ENCODE results near the gene ATF6B.

ATF6B gene

GRCh38 chr6:32081168-32081990 lies 46.7 kb downstream of the ATF6B start:
- no peak overlapping the region for H2AFZ ChIP-seq (ENCODE audit: low read length)
- H3K4me3 ChIP-seq (ENCODE audit: low read length, poor library complexity, severe bottlenecking): no peak overlapping the region
- no peaks in the 10 kb centered on the region for H3K4me1 ChIP-seq (ENCODE audit: insufficient read depth, low read length, poor library complexity, severe bottlenecking)
- TF ChIP-seq EZH2phosphoT487 (IDR thresholded peaks at IDR 0.05; ENCODE audit: borderline replicate concordance) (no peak), CTCF (conservative IDR thresholded peaks at IDR 0.05; ENCODE audit: low read length) (no peak)
- no peaks in the 10 kb centered on the region for H3K36me3 ChIP-seq (ENCODE audit: insufficient read depth, low read length)
- no peaks in the 10 kb centered on the region for H3K79me2 ChIP-seq (ENCODE audit: insufficient read depth, low read length)
- H3K9ac ChIP-seq (ENCODE audit: low read depth, low read length, poor library complexity, severe bottlenecking): no peak overlapping the region
- no peaks in the 10 kb centered on the region for H3K27me3 ChIP-seq (ENCODE audit: insufficient read depth, low read length, poor library complexity, severe bottlenecking)
- H3F3A ChIP-seq (ENCODE audit: low read depth): no peaks in the 10 kb centered on the region
- no peaks in the 10 kb centered on the region for H4K20me1 ChIP-seq (ENCODE audit: insufficient read depth, low read length, poor library complexity, severe bottlenecking)
- no peaks in the 10 kb centered on the region for H3K9me3 ChIP-seq (ENCODE audit: insufficient read depth, low read depth, low read length)
- no peaks in the 10 kb centered on the region for H3K9me2 ChIP-seq (replicated peaks; ENCODE audit: low read depth, low read length)
- no peak overlapping the region for H3K4me2 ChIP-seq (ENCODE audit: low read depth, low read length, poor library complexity, severe bottlenecking)

GRCh38 chr6:32079566-32080290 lies 48.3 kb downstream of the ATF6B start:
- no peak overlapping the region for H3K4me2 ChIP-seq (ENCODE audit: low read depth, low read length, poor library complexity, severe bottlenecking)
- no peak overlapping the region for H3K4me3 ChIP-seq (ENCODE audit: low read length, poor library complexity, severe bottlenecking)
- H3K79me2 ChIP-seq (ENCODE audit: insufficient read depth, low read length): no peaks in the 10 kb centered on the region
- TF ChIP-seq CTCF (conservative IDR thresholded peaks at IDR 0.05; ENCODE audit: low read length) (no peak), EZH2phosphoT487 (IDR thresholded peaks at IDR 0.05; ENCODE audit: borderline replicate concordance) (no peak)
- no peaks in the 10 kb centered on the region for H4K20me1 ChIP-seq (ENCODE audit: insufficient read depth, low read length, poor library complexity, severe bottlenecking)
- H3K27me3 ChIP-seq (ENCODE audit: insufficient read depth, low read length, poor library complexity, severe bottlenecking): no peaks in the 10 kb centered on the region
- no peaks in the 10 kb centered on the region for H3K9me2 ChIP-seq (replicated peaks; ENCODE audit: low read depth, low read length)
- no peaks in the 10 kb centered on the region for H3K36me3 ChIP-seq (ENCODE audit: insufficient read depth, low read length)
- no peaks in the 10 kb centered on the region for H3K4me1 ChIP-seq (ENCODE audit: insufficient read depth, low read length, poor library complexity, severe bottlenecking)
- no peaks in the 10 kb centered on the region for H3K9me3 ChIP-seq (ENCODE audit: insufficient read depth, low read depth, low read length)
- H3K9ac ChIP-seq (ENCODE audit: low read depth, low read length, poor library complexity, severe bottlenecking): no peak overlapping the region
- H3F3A ChIP-seq (ENCODE audit: low read depth): no peaks in the 10 kb centered on the region
- H2AFZ ChIP-seq (ENCODE audit: low read length): no peak overlapping the region

GRCh38 chr6:32076321-32076809 lies 51.7 kb downstream of the ATF6B start:
- no peaks in the 10 kb centered on the region for H3K4me1 ChIP-seq (ENCODE audit: insufficient read depth, low read length, poor library complexity, severe bottlenecking)

More at GRCh38 chr6:32076321-32076809, 51.7 kb downstream of the ATF6B start:
- H3F3A ChIP-seq (ENCODE audit: low read depth): no peaks in the 10 kb centered on the region
- no peak overlapping the region for H3K9ac ChIP-seq (ENCODE audit: low read depth, low read length, poor library complexity, severe bottlenecking)
- no peaks in the 10 kb centered on the region for H3K9me3 ChIP-seq (ENCODE audit: insufficient read depth, low read depth, low read length)
- no peaks in the 10 kb centered on the region for H3K27me3 ChIP-seq (ENCODE audit: insufficient read depth, low read length, poor library complexity, severe bottlenecking)
- no peak overlapping the region for H3K4me2 ChIP-seq (ENCODE audit: low read depth, low read length, poor library complexity, severe bottlenecking)
- no peaks in the 10 kb centered on the region for H3K36me3 ChIP-seq (ENCODE audit: insufficient read depth, low read length)
- TF ChIP-seq CTCF (conservative IDR thresholded peaks at IDR 0.05; ENCODE audit: low read length): no peak
- TF ChIP-seq EZH2phosphoT487 (IDR thresholded peaks at IDR 0.05; ENCODE audit: borderline replicate concordance): no peak
- H3K9me2 ChIP-seq (replicated peaks; ENCODE audit: low read depth, low read length): no peaks in the 10 kb centered on the region
- no peak overlapping the region for H3K4me3 ChIP-seq (ENCODE audit: low read length, poor library complexity, severe bottlenecking)
- no peaks in the 10 kb centered on the region for H3K79me2 ChIP-seq (ENCODE audit: insufficient read depth, low read length)
- H2AFZ ChIP-seq (ENCODE audit: low read length): no peak overlapping the region
- no peaks in the 10 kb centered on the region for H4K20me1 ChIP-seq (ENCODE audit: insufficient read depth, low read length, poor library complexity, severe bottlenecking)
